Measurements from ENCODE around the gene PHACTR2.

Gene PHACTR2

DNA sequence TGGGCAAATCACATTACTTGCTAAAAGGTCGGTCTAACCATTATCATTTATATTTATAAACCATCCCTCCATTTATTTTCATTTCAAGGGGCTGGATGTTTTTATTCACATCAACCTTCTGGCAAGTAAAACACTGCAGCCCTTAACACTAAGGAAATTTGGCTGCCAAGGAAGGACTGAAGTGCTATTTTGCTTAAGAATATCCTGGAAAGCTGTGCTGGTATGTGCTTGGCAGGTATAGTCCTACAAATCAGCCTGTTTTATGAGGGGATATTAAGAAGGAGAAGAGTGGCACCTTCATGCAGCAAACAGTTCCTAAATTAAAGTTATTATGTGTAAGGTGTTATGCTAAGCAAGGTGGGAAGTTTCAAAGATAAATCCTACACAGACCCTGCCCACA lies 9.8 kb downstream of the PHACTR2 start:
- TF ChIP-seq, protein P1, sequence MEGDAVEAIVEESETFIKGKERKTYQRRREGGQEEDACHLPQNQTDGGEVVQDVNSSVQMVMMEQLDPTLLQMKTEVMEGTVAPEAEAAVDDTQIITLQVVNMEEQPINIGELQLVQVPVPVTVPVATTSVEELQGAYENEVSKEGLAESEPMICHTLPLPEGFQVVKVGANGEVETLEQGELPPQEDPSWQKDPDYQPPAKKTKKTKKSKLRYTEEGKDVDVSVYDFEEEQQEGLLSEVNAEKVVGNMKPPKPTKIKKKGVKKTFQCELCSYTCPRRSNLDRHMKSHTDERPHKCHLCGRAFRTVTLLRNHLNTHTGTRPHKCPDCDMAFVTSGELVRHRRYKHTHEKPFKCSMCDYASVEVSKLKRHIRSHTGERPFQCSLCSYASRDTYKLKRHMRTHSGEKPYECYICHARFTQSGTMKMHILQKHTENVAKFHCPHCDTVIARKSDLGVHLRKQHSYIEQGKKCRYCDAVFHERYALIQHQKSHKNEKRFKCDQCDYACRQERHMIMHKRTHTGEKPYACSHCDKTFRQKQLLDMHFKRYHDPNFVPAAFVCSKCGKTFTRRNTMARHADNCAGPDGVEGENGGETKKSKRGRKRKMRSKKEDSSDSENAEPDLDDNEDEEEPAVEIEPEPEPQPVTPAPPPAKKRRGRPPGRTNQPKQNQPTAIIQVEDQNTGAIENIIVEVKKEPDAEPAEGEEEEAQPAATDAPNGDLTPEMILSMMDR (IDR thresholded peaks at IDR 0.05), result no peak
- Histone ChIP-seq H3K9me3 (no peaks in the 10 kb centered on the region), H3K27me3 (no peaks in the 10 kb centered on the region), H3K4me1 (ENCODE audit: control insufficient read depth in 1 of 2, insufficient read depth in 1 of 2, low read depth in 1 of 2, low read length in 1 of 2) (peaks cover 18 to 30% of the 10 kb centered on the region in 2 experiments), H3K27ac (no peak overlapping the region), H3K36me3 (no peaks in the 10 kb centered on the region), H3K4me3 (ENCODE audit: low read depth in 1 of 2, low read length in 1 of 2) (no peak overlapping the region)

GRCh38 chr6:143688681-143689080 lies 10.9 kb downstream of the PHACTR2 start:
- H3K4me1 ChIP-seq (ENCODE audit: control insufficient read depth in 1 of 2, insufficient read depth in 1 of 2, low read depth in 1 of 2, low read length in 1 of 2), result peaks cover 29 to 41% of the 10 kb centered on the region in 2 experiments
- H3K27ac ChIP-seq, result no peak overlapping the region

DNA sequence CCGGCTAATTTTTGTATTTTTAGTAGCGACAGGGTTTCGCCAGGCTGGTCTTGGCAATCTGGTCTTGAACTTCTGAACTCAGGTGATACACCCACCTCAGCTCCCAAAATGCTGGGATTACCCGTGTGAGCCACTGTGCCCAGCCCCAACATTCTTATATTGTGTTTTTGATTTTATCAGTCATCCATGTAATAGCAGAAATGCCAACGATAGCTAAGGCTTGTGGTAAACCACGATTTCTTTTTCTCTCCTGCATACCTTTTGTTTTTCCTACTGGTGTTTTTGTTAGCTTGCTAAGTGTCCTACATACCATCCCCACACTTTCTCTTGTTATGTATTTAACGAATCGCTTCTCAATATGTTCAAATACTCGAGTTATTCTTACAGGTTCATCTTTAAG lies 12.1 kb downstream of the PHACTR2 start:
- TF ChIP-seq, protein P1 (IDR thresholded peaks at IDR 0.05), result no peak
- H3K36me3 ChIP-seq, result no peaks in the 10 kb centered on the region

More at GRCh38 chr6:143688681-143689080, 10.9 kb downstream of the PHACTR2 start:
- no peak overlapping the region for H3K4me3 ChIP-seq (ENCODE audit: low read depth in 1 of 2, low read length in 1 of 2)
- H3K9me3 ChIP-seq, result no peaks in the 10 kb centered on the region
- H3K36me3 ChIP-seq, result no peaks in the 10 kb centered on the region
- H3K27me3 ChIP-seq, result no peaks in the 10 kb centered on the region
- TF ChIP-seq, protein P1 (IDR thresholded peaks at IDR 0.05), result no peak

GRCh38 chr6:143691155-143691554 lies 13.4 kb downstream of the PHACTR2 start:
- H3K36me3 ChIP-seq, result no peaks in the 10 kb centered on the region
- H3K4me3 ChIP-seq (ENCODE audit: low read depth in 1 of 2, low read length in 1 of 2), result no peak overlapping the region
- H3K27ac ChIP-seq, result peak overlapping the region; percentile 83
- no peaks in the 10 kb centered on the region for H3K27me3 ChIP-seq
- no peaks in the 10 kb centered on the region for H3K9me3 ChIP-seq
- peaks cover 54 to 60% of the 10 kb centered on the region in 2 experiments for H3K4me1 ChIP-seq (ENCODE audit: control insufficient read depth in 1 of 2, insufficient read depth in 1 of 2, low read depth in 1 of 2, low read length in 1 of 2)
- TF ChIP-seq, protein P1 (IDR thresholded peaks at IDR 0.05), result no peak

More for the DNA sequence above, 12.1 kb downstream of the PHACTR2 start:
- no peak overlapping the region for H3K4me3 ChIP-seq (ENCODE audit: low read depth in 1 of 2, low read length in 1 of 2)
- H3K4me1 ChIP-seq (ENCODE audit: control insufficient read depth in 1 of 2, insufficient read depth in 1 of 2, low read depth in 1 of 2, low read length in 1 of 2), result peaks cover 41 to 47% of the 10 kb centered on the region in 2 experiments
- no peaks in the 10 kb centered on the region for H3K27me3 ChIP-seq
- no peak overlapping the region for H3K27ac ChIP-seq
- H3K9me3 ChIP-seq, result no peaks in the 10 kb centered on the region

GRCh38 chr6:143691900-143692636 lies 14.3 kb downstream of the PHACTR2 start:
- Histone ChIP-seq H3K27me3 (no peaks in the 10 kb centered on the region), H3K9me3 (no peaks in the 10 kb centered on the region), H3K4me1 (ENCODE audit: control insufficient read depth in 1 of 2, insufficient read depth in 1 of 2, low read depth in 1 of 2, low read length in 1 of 2) (peaks cover 63 to 69% of the 10 kb centered on the region in 2 experiments), H3K4me3 (ENCODE audit: low read depth in 1 of 2, low read length in 1 of 2) (peak overlapping the region in 1 of 2 experiments; percentile 16), H3K36me3 (no peaks in the 10 kb centered on the region), H3K27ac (peak overlapping the region; percentile 83)
- TF ChIP-seq, protein P1 (IDR thresholded peaks at IDR 0.05), result no peak

Data from neutrophil (primary cell).